Activated naive CD8-positive, alpha-beta T cell treated with anti-CD3 and anti-CD28 coated beads, Interleukin-2, amount 10 ng/mL, durations not matched to agents 7 days and 5 days (primary cell): Measurements from ENCODE around the gene PRUNE2. TPM values are rescaled to one million over a fixed set of nuclear protein-coding genes. Genes with fewer than 3 reads are reported as not detected.

Experiments used
- ATAC-seq: fragments of 150-1000 bp; cut with Tn5 transposase; one replicate; pipeline ENCODE4 v1.10.0; 2021; ENCODE audit warnings: low read depth, moderate library complexity
- POLR2A ChIA-PET: fragments of 350-600 bp; sonication (Branson Sonifier 250); formaldehyde crosslinking; loops from one replicate; lab custom pipeline; 2021; ENCODE audit warnings: antibody characterized with exemption; lab: Charles Lee
- DNase-seq: peaks from one replicate; pipeline ENCODE4 v3.0.0; 2021
- H3K27ac Mint-ChIP-seq: one replicate; pipeline ENCODE4 v1.8.0; 2022; ENCODE audit warnings: mild to moderate bottlenecking, mixed read lengths
- H3K27me3 Mint-ChIP-seq: one replicate; pipeline ENCODE4 v1.8.0; 2022; ENCODE audit warnings: mild to moderate bottlenecking, moderate library complexity, mixed read lengths
- H3K36me3 Mint-ChIP-seq: one replicate; pipeline ENCODE4 v1.8.0; 2021; ENCODE audit warnings: mild to moderate bottlenecking, mixed read lengths
- H3K4me1 Mint-ChIP-seq: one replicate; pipeline ENCODE4 v1.8.0; 2021; ENCODE audit warnings: mixed read lengths
- H3K4me3 Mint-ChIP-seq: one replicate; pipeline ENCODE4 v1.8.0; 2022; ENCODE audit warnings: mild to moderate bottlenecking, moderate library complexity, mixed read lengths
- H3K9me3 Mint-ChIP-seq: one replicate; pipeline ENCODE4 v1.8.0; 2021; ENCODE audit warnings: mixed read lengths
- total RNA-seq, 2 experiments: library from RNA; stranded (reverse); gene quantifications; one replicate each; pipeline ENCODE4 v1.2.3, GENCODE V29; 2021

PRUNE2 gene
- total RNA-seq, 2 experiments from 2014 or later, result 0.57 TPM; not detected in 1

DNA sequence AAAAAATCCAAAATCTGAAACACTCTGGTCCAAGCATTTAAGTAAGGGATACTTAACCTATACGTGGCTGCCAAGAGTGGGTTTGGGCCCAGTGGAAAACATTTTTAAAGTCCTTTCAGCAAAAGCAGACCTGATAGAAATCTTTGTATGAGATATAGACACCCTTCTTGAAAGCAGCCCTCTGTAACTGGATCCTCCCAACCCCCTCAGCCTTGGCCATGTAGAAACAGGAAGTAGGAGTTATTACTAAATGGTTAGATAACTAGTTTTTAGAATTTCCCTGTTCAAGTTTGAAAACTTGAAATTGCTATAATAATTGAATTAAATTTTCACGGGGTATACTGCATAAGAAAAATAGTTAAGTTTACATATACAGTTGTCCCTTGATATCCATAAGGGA is 253.0 kb downstream of the PRUNE2 start:
- no peak for DNase-seq
- Mint-ChIP-seq H3K27me3 (no peaks in the 10 kb centered on the region), H3K36me3 (peaks cover 3% of the 10 kb centered on the region), H3K4me3 (no peak overlapping the region), H3K4me1 (peaks cover 50% of the 10 kb centered on the region), H3K9me3 (no peaks in the 10 kb centered on the region), H3K27ac (no peak overlapping the region)
- POLR2A ChIA-PET, result no interaction called here
- ATAC-seq, result no peak

DNA sequence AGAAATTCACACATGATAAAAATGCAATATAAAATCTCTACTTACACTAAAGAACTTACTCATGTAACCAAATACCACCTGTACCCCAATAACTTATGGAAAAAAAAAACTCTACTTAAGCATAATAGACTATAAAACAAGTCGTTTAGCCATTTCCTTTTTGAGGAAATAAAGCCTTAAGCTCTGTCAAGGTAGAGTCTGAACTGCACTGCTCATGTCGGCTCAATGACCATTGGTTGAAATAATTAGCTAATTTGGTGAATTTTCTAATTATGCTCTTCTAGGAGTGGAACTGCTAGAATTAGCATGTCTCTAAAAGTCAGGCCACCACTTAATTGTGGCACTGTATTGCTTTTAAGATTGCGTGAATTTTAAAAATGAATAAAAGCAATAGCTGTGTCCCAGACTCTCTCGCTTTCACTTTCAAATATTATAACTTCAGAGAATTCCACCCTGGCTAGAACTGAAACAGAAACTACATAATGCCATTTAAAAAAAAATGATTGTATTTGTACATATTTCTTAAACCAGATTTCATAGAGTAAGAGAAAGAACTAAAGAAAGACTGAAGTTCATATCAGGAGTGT is 254.7 kb downstream of the PRUNE2 start:
- ATAC-seq, result peak; percentile 72
- POLR2A ChIA-PET, result interaction anchor here (0.7 to 2.0 kb wide), 8 partner anchors 23 to 1239 kb away, joined by 3 to 7 read pairs (median 6); partner anchors contain the start of genes GCNT1 and RFK
- H3K4me3 Mint-ChIP-seq, result peak overlapping the region; percentile 77
- H3K9me3 Mint-ChIP-seq, result no peaks in the 10 kb centered on the region
- peak overlapping the region; percentile 83 for H3K27ac Mint-ChIP-seq
- no peak for DNase-seq
- H3K27me3 Mint-ChIP-seq, result no peaks in the 10 kb centered on the region
- peaks cover 3% of the 10 kb centered on the region for H3K36me3 Mint-ChIP-seq
- H3K4me1 Mint-ChIP-seq, result peaks cover 36% of the 10 kb centered on the region

DNA sequence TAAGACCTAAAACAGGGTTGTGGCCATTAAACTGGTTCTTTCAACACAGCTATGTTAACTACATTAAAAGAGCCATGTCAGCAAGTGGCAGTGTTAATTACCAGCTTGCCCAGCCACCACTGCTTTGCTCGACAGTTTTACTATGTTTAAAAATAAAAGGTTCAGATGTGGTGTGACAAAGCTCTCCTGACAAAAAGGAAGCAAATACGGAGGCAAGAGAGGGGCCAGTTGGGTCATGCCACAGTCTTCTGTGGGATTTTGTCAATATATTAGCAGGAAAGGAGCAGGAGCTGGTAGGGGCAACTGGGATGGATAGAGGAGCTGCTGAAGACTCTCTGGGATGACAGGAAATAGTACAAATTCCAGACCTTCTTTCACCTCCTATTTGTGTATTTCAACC is 255.2 kb downstream of the PRUNE2 start:
- ATAC-seq, result peak; percentile 25
- H3K27me3 Mint-ChIP-seq, result no peaks in the 10 kb centered on the region
- no peak for DNase-seq
- H3K36me3 Mint-ChIP-seq, result peaks cover 3% of the 10 kb centered on the region
- peak overlapping the region; percentile 83 for H3K27ac Mint-ChIP-seq
- H3K9me3 Mint-ChIP-seq, result no peaks in the 10 kb centered on the region
- H3K4me1 Mint-ChIP-seq, result peaks cover 33% of the 10 kb centered on the region
- POLR2A ChIA-PET, result interaction anchor here (0.7 to 2.0 kb wide), 7 partner anchors 23 to 257 kb away, joined by 3 to 7 read pairs (median 6); partner anchors contain the start of genes GCNT1 and RFK
- peak overlapping the region; percentile 77 for H3K4me3 Mint-ChIP-seq

- no peak for ATAC-seq
- H3K27ac Mint-ChIP-seq, result no peak overlapping the region
- no peak overlapping the region for H3K4me3 Mint-ChIP-seq
- no peaks in the 10 kb centered on the region for H3K27me3 Mint-ChIP-seq
- peaks cover 26% of the 10 kb centered on the region for H3K4me1 Mint-ChIP-seq
- POLR2A ChIA-PET, result interaction anchor here (0.6 kb wide), 1 partner anchor 259 kb away, joined by 4 read pairs; no protein-coding TSS in a partner anchor
- H3K9me3 Mint-ChIP-seq, result no peaks in the 10 kb centered on the region
- peaks cover 1% of the 10 kb centered on the region for H3K36me3 Mint-ChIP-seq
- DNase-seq, result no peak
Measured at GRCh38 chr9:76649894-76650293, 256.0 kb downstream of the PRUNE2 start.

DNA sequence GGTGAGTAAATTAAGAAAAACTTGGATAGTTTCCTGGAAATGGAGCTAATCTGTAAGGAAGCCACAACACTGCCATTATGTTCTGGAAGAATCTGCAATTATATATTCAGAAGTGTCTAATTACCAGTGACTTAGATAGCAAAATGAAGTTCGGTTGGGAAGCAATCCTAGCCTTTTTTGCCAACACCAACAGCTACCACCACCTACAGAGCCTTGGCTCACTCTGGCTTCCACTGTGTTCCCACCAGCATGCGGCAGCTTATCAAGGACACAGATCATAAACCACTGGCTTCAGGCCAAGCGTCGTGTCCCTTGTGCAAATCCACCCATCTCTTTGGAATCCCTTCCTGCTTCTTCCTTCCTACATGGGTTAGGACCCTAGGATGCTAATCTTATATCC is 259.7 kb downstream of the PRUNE2 start:
- no peak overlapping the region for H3K27ac Mint-ChIP-seq
- H3K9me3 Mint-ChIP-seq, result no peaks in the 10 kb centered on the region
- H3K27me3 Mint-ChIP-seq, result no peaks in the 10 kb centered on the region
- peaks cover 12% of the 10 kb centered on the region for H3K4me1 Mint-ChIP-seq
- H3K36me3 Mint-ChIP-seq, result no peaks in the 10 kb centered on the region
- ATAC-seq (no peak), DNase-seq (no peak)
- POLR2A ChIA-PET, result no interaction called here
- no peak overlapping the region for H3K4me3 Mint-ChIP-seq

GRCh38 chr9:76644647-76645250 is 261.2 kb downstream of the PRUNE2 start:
- DNase-seq, result no peak
- H3K4me3 Mint-ChIP-seq, result no peak overlapping the region
- H3K27ac Mint-ChIP-seq, result no peak overlapping the region
- no peak for ATAC-seq
- no peaks in the 10 kb centered on the region for H3K27me3 Mint-ChIP-seq
- POLR2A ChIA-PET, result no interaction called here
- peaks cover 2% of the 10 kb centered on the region for H3K4me1 Mint-ChIP-seq
- H3K9me3 Mint-ChIP-seq, result no peaks in the 10 kb centered on the region
- H3K36me3 Mint-ChIP-seq, result no peaks in the 10 kb centered on the region

- POLR2A ChIA-PET, result no interaction called here
- Mint-ChIP-seq H3K27ac (no peak overlapping the region), H3K9me3 (no peaks in the 10 kb centered on the region), H3K36me3 (no peaks in the 10 kb centered on the region), H3K27me3 (no peaks in the 10 kb centered on the region), H3K4me1 (peaks cover 2% of the 10 kb centered on the region), H3K4me3 (no peak overlapping the region)
- ATAC-seq (no peak), DNase-seq (no peak)
Measured at GRCh38 chr9:76644171-76644570, 261.7 kb downstream of the PRUNE2 start.

- DNase-seq (no peak), ATAC-seq (no peak)
- H3K4me3 Mint-ChIP-seq, result no peak overlapping the region
- no peak overlapping the region for H3K27ac Mint-ChIP-seq
- H3K4me1 Mint-ChIP-seq, result peaks cover 2% of the 10 kb centered on the region
- H3K36me3 Mint-ChIP-seq, result no peaks in the 10 kb centered on the region
- POLR2A ChIA-PET, result no interaction called here
- no peaks in the 10 kb centered on the region for H3K27me3 Mint-ChIP-seq
- H3K9me3 Mint-ChIP-seq, result no peaks in the 10 kb centered on the region
Measured at GRCh38 chr9:76643399-76644117, 262.4 kb downstream of the PRUNE2 start.

GRCh38 chr9:76642701-76643209 is 263.2 kb downstream of the PRUNE2 start:
- no peak overlapping the region for H3K4me3 Mint-ChIP-seq
- no peak for DNase-seq
- peak overlapping the region; percentile 1 for H3K27ac Mint-ChIP-seq
- H3K9me3 Mint-ChIP-seq, result no peaks in the 10 kb centered on the region
- no peaks in the 10 kb centered on the region for H3K27me3 Mint-ChIP-seq
- POLR2A ChIA-PET, result no interaction called here
- no peak for ATAC-seq
- peaks cover 4% of the 10 kb centered on the region for H3K4me1 Mint-ChIP-seq
- no peaks in the 10 kb centered on the region for H3K36me3 Mint-ChIP-seq

GRCh38 chr9:76642074-76642473 is 263.8 kb downstream of the PRUNE2 start:
- no peaks in the 10 kb centered on the region for H3K9me3 Mint-ChIP-seq
- H3K27ac Mint-ChIP-seq, result no peak overlapping the region
- H3K4me1 Mint-ChIP-seq, result peaks cover 9% of the 10 kb centered on the region
- H3K27me3 Mint-ChIP-seq, result no peaks in the 10 kb centered on the region
- H3K36me3 Mint-ChIP-seq, result no peaks in the 10 kb centered on the region
- POLR2A ChIA-PET, result interaction anchor here (0.7 kb wide), 1 partner anchor 182 kb away, joined by 3 read pairs; no protein-coding TSS in a partner anchor
- ATAC-seq (no peak), DNase-seq (no peak)
- no peak overlapping the region for H3K4me3 Mint-ChIP-seq

DNA sequence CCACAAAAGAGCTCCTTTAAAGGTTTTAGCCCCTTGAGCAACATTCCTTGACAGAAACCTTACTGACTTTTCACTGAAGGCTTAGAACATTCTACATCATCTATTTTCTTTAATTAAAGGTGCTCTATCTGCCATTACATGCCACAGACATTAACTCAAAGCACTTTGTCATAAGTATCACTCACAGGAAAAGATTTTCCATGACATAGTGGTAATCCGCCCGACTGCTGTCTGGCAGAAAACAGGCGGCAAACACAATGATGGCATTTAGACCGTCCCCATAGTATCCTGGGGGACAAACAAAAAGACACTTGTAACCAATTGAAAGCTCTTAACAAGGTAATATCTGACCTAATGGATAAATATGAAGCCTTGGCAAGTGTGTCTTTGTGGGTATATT is 267.9 kb downstream of the PRUNE2 start:
- POLR2A ChIA-PET, result no interaction called here
- Mint-ChIP-seq H3K36me3 (no peaks in the 10 kb centered on the region), H3K27ac (no peak overlapping the region), H3K4me3 (no peak overlapping the region), H3K4me1 (peaks cover 15% of the 10 kb centered on the region), H3K9me3 (peaks cover 3% of the 10 kb centered on the region), H3K27me3 (no peaks in the 10 kb centered on the region)
- no peak for ATAC-seq
- no peak for DNase-seq

- H3K4me1 Mint-ChIP-seq, result peaks cover 15% of the 10 kb centered on the region
- peak overlapping the region; percentile 39 for H3K4me3 Mint-ChIP-seq
- no peak for ATAC-seq
- DNase-seq, result no peak
- H3K27me3 Mint-ChIP-seq, result no peaks in the 10 kb centered on the region
- H3K36me3 Mint-ChIP-seq, result no peaks in the 10 kb centered on the region
- peaks cover 3% of the 10 kb centered on the region for H3K9me3 Mint-ChIP-seq
- POLR2A ChIA-PET, result no interaction called here
- H3K27ac Mint-ChIP-seq, result peak overlapping the region; percentile 1
Measured at GRCh38 chr9:76637416-76637815, 268.5 kb downstream of the PRUNE2 start.

DNA sequence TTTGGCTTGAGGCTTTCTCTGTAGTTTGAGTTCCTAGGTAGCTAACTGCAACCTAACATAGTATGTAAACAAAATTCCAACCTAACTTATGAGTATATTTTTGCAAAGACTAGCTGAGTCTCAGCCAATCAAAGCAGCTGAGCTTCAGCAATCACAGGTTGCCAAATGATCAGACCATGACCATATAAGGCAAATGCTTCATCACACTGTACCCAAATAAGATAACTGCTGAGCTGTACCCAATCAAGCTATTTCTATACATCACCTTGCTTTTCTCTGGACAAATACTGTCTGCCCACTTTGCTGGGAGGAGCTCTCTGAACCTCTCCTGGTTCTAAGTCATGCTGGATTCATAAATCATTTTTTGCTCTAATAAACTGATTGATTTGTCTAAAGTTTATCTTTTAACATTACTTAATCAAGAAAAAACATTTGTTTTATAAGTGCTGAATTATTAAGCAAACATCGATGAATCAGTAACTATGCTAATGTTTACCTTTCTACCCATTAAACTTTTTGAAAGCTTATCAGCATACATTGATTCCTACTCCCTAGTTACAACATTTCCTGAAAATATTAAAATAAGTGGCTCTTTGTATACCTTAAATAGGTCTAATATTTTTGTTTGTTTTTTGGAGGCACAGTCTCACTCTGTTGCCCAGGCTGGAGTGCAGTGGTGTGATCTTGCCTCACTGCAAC is 271.4 kb downstream of the PRUNE2 start:
- H3K27ac Mint-ChIP-seq, result no peak overlapping the region
- POLR2A ChIA-PET, result no interaction called here
- no peak for DNase-seq
- H3K4me3 Mint-ChIP-seq, result no peak overlapping the region
- ATAC-seq, result no peak
- H3K36me3 Mint-ChIP-seq, result no peaks in the 10 kb centered on the region
- peaks cover 20% of the 10 kb centered on the region for H3K4me1 Mint-ChIP-seq
- H3K27me3 Mint-ChIP-seq, result peaks cover 2% of the 10 kb centered on the region
- H3K9me3 Mint-ChIP-seq, result peaks cover 3% of the 10 kb centered on the region
